Right atrium auricular region (tissue), 2 donors: ENCODE data around the gene STUM. TPM values are rescaled to one million over a fixed set of nuclear protein-coding genes. Genes with fewer than 3 reads are reported as not detected.
"Not testable (repeated sequence)": the region's sequence is repeated elsewhere in the genome, so short reads cannot be mapped to it uniquely, and the experiment has no call there.

ENCODE experiments used
- DNase-seq: peaks from one replicate; pipeline ENCODE4 v3.0.0-alpha.2; 2019; ENCODE audit warnings: low spot score
- H3K27ac ChIP-seq, 2 donors: fragments of 200-600 bp; sonication (generic); 1 replicate in 1 of 2; 2 replicates in 1 of 2; pipeline ENCODE4 v1.5.1; 2016 to 2019
- H3K27me3 ChIP-seq, 2 donors: fragments of 200-600 bp; sonication (generic); one replicate each; pipeline versions ENCODE4 v1.5.1 to v1.6.0; 2017 to 2019
- H3K36me3 ChIP-seq: fragments of 200-600 bp; sonication (generic); one replicate; pipeline ENCODE4 v1.5.1; 2016
- H3K4me1 ChIP-seq, 2 donors: fragments of 200-600 bp; sonication (generic); one replicate each; pipeline versions ENCODE4 v1.5.1 to v1.6.0; 2017 to 2019
- H3K4me3 ChIP-seq, 2 donors: fragments of 200-600 bp; sonication (generic); 1 replicate in 1 of 2; 2 replicates in 1 of 2; pipeline ENCODE4 v1.5.1; 2017 to 2019; ENCODE audit warnings: mild to moderate bottlenecking in 1 of 2, moderate library complexity in 1 of 2
- H3K9me3 ChIP-seq, 2 donors: fragments of 200-600 bp; sonication (generic); one replicate each; pipeline ENCODE4 v1.5.1; 2019
- total RNA-seq, 2 donors: library from RNA; depleted of rRNA; stranded (reverse); fragments of >200 nt; gene quantifications; one replicate each; pipeline ENCODE4 v1.1.0, GENCODE V29; 2016
- TF ChIP-seq, protein P1 (sequence below), 2 donors: fragments of 200-600 bp; sonication (generic); IDR thresholded peaks; one replicate each; pipeline ENCODE4 v1.5.1; 2019; ENCODE audit warnings: antibody characterized with exemption in 2 of 2

Gene STUM
- total RNA-seq, 2 donors from 2014 or later: 0.43 to 0.70 TPM

DNA sequence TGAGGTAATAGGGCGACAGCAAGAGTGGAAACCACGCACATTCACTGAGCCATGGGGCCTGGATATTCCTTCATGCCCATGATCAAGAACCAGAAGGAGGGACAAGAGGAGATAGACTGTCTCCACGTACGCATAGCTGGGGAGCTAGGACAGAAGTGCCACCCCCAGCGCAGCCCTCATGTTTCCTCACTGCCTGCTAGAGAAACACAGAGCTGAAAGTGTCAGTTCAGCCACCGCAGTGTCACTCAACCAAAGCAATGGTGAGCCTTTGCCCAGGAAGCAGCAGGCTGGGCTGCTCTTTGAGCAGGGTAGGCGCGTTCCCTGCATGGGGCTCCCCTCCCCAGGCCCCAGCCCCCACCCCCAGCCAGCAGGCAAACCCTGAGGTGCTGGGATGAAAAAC lies 68.5 kb downstream of the STUM start:
- Histone ChIP-seq H3K36me3 (no peaks in the 10 kb centered on the region), H3K9me3 (peaks cover 0 to 3% of the 10 kb centered on the region in 2 donors), H3K4me3 (no peak overlapping the region), H3K27me3 (no peaks in the 10 kb centered on the region), H3K27ac (no peak overlapping the region), H3K4me1 (no peaks in the 10 kb centered on the region)
- no peak for DNase-seq
- TF ChIP-seq, protein P1, sequence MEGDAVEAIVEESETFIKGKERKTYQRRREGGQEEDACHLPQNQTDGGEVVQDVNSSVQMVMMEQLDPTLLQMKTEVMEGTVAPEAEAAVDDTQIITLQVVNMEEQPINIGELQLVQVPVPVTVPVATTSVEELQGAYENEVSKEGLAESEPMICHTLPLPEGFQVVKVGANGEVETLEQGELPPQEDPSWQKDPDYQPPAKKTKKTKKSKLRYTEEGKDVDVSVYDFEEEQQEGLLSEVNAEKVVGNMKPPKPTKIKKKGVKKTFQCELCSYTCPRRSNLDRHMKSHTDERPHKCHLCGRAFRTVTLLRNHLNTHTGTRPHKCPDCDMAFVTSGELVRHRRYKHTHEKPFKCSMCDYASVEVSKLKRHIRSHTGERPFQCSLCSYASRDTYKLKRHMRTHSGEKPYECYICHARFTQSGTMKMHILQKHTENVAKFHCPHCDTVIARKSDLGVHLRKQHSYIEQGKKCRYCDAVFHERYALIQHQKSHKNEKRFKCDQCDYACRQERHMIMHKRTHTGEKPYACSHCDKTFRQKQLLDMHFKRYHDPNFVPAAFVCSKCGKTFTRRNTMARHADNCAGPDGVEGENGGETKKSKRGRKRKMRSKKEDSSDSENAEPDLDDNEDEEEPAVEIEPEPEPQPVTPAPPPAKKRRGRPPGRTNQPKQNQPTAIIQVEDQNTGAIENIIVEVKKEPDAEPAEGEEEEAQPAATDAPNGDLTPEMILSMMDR (IDR thresholded peaks at IDR 0.05): no peak

DNA sequence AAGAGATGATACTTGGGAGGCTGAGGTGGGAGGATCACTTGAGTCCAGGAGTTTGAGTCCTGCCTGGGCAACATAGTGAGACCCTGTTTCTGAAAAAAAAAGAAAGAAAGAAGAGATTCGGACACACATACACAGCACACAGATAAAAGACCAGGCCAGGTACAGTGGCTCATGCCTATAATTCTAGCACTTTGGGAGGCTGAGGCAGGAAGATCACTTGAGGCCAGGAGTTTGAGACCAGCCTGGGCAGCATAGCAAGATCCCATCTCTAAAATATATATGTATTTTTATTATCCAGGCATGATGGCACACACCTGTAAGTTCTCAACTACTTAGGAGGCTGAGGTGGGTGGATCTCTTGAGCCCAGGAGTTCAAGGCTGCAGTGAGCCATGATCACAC lies 69.2 kb downstream of the STUM start:
- not testable (repeated sequence) for H3K9me3 ChIP-seq, H3K4me3 ChIP-seq, DNase-seq, H3K27me3 ChIP-seq, H3K4me1 ChIP-seq, H3K36me3 ChIP-seq, H3K27ac ChIP-seq

DNA sequence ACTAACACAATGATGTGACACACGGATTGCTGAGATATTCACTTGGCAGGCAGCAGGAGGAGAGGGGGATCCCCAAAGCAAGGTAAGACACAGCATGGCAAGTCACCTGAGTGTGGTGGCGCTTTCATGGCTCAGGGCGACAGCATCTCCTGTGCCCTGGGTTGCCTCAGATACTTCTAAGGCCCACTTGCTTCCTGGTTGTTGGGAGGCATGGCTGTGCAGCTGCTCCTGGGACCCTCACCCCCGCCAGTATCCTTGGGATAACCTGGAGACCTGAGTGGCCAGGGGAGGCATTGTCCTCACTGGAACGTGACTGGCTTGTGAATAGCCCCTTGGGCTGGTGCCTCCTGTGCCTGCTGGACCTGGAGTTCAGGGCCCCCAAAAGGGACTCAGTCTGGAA lies 69.8 kb downstream of the STUM start:
- no peak overlapping the region for H3K4me3 ChIP-seq
- H3K27ac ChIP-seq: no peak overlapping the region
- H3K9me3 ChIP-seq: peaks cover 0 to 6% of the 10 kb centered on the region in 2 donors
- DNase-seq: no peak
- no peaks in the 10 kb centered on the region for H3K36me3 ChIP-seq
- TF ChIP-seq, protein P1 (IDR thresholded peaks at IDR 0.05): no peak
- H3K27me3 ChIP-seq: no peaks in the 10 kb centered on the region
- no peaks in the 10 kb centered on the region for H3K4me1 ChIP-seq

DNA sequence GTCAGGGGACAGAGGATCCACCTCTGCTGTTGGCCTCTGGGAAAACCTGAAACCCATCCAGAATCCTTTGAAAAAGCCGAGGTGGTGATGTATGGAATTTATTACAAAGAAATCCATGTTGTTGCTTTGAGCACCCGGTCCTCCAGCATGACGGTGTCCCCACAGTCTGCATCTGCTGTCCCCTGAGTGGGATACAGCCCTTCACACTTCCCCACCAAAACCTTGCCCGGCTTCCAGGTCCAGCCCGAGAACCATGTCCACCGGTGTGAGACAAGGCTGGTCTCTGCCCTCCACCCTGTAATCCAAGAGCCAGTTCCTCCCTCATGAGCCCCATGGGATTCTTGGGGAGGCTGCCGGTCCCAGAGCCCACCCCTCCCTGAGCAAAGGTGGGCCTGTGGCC lies 70.5 kb downstream of the STUM start:
- no peak overlapping the region for H3K27ac ChIP-seq
- peaks cover 0 to 6% of the 10 kb centered on the region in 2 donors for H3K9me3 ChIP-seq
- no peaks in the 10 kb centered on the region for H3K4me1 ChIP-seq
- H3K4me3 ChIP-seq: no peak overlapping the region
- H3K36me3 ChIP-seq: no peaks in the 10 kb centered on the region
- H3K27me3 ChIP-seq: no peaks in the 10 kb centered on the region
- TF ChIP-seq, protein P1 (IDR thresholded peaks at IDR 0.05): no peak
- DNase-seq: no peak

DNA sequence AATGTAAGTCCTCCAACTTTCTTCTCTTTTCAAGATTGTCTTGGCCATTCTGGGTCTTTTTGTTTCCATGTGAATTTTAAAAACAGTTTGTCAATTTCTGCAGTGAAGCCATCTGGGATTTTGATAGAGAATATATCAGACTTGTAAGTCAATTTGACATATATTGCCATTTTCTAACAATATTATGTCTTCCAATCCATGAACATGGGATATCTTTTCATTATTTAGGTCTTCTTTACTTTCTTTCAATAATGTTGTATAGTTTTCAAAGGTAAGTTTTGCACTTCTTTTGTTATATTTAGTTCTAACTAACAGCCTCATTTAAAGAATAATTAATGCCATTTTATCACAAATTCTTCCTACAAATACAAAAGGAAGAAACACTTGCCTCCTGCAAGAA lies 73.4 kb downstream of the STUM start:
- peaks cover 0 to 6% of the 10 kb centered on the region in 2 donors for H3K9me3 ChIP-seq
- H3K36me3 ChIP-seq: no peaks in the 10 kb centered on the region
- peaks cover 0 to 8% of the 10 kb centered on the region in 2 donors for H3K4me1 ChIP-seq
- no peak for DNase-seq
- no peak overlapping the region for H3K4me3 ChIP-seq
- no peaks in the 10 kb centered on the region for H3K27me3 ChIP-seq
- no peak overlapping the region for H3K27ac ChIP-seq
- TF ChIP-seq, protein P1 (IDR thresholded peaks at IDR 0.05): no peak

DNA sequence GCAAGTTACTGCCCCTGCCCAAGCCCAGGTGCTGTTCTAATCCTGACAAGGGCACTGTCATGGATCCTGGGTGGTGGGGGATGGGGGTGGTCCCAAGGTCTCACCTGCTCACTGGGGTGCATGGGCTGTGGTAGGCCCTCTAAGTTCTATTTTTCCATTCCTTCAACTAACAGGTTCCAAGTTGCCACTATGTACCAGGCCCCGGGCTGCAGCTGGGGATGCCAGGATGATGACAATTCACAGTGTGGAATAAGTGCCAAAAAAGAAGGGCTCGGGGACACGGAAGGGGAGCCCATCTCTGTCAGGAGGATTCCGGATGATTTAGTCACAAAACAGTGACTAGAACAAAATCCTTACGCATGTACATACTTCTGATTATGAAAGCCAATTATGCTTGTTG lies 76.0 kb downstream of the STUM start:
- Histone ChIP-seq H3K27ac (no peak overlapping the region), H3K27me3 (no peaks in the 10 kb centered on the region), H3K36me3 (no peaks in the 10 kb centered on the region), H3K4me3 (no peak overlapping the region), H3K4me1 (peaks cover 0 to 9% of the 10 kb centered on the region in 2 donors), H3K9me3 (peaks cover 0 to 6% of the 10 kb centered on the region in 2 donors)
- TF ChIP-seq, protein P1 (IDR thresholded peaks at IDR 0.05): no peak
- DNase-seq: no peak
